NCI-H146 (cell line): ENCODE data around the gene GLUD2.
"Not testable (repeated sequence)": the region's sequence is repeated elsewhere in the genome, so short reads cannot be mapped to it uniquely, and the experiment has no call there.

ENCODE experiments used
- DNase-seq: peaks from one replicate; lab custom pipeline; 2025; lab: John Stamatoyannopoulos, UW

Gene GLUD2

DNA sequence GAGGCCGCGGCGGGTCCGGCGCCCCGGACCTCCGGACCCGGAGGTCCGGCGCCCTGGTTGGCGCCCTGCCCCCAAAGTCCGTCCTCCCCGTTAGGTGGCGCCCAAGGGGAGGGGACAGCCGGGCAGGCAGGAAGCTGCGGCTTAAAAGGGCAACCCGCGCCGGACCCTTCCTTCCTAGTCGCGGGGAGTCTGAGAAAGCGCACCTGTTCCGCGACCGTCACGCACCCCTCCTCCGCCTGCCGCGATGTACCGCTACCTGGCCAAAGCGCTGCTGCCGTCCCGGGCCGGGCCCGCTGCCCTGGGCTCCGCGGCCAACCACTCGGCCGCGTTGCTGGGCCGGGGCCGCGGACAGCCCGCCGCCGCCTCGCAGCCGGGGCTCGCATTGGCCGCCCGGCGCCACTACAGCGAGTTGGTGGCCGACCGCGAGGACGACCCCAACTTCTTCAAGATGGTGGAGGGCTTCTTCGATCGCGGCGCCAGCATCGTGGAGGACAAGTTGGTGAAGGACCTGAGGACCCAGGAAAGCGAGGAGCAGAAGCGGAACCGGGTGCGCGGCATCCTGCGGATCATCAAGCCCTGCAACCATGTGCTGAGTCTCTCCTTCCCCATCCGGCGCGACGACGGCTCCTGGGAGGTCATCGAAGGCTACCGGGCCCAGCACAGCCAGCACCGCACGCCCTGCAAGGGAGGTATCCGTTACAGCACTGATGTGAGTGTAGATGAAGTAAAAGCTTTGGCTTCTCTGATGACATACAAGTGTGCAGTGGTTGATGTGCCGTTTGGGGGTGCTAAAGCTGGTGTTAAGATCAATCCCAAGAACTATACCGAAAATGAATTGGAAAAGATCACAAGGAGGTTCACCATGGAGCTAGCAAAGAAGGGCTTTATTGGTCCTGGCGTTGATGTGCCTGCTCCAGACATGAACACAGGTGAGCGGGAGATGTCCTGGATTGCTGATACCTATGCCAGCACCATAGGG lies at the start of gene GLUD2:
GLUD2 (plus strand) TSS at position 170 of the 979 bp plus-strand sequence; CDS start at position 245, 75 bp downstream.
- DNase-seq, result not testable (repeated sequence)

DNA sequence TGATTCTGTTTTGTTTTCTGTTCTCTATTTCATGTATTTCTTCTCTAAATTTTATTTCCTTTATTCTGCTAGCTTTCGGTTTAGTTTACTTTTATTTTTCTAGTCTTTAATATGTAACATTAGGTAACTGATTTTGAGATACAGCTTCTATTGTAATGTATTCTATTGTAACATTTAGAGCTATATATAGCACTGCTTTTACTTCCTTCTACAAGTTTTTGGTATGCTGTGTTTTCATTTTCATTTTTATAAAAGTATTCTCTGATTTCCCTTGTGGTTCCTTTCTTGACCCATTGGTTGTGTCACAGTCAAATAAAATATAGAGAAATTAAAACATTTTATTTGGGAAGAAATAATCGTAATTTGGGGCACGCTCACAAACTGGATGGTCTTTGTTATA lies 48.0 kb upstream of the GLUD2 start:
- no peak for DNase-seq

DNA sequence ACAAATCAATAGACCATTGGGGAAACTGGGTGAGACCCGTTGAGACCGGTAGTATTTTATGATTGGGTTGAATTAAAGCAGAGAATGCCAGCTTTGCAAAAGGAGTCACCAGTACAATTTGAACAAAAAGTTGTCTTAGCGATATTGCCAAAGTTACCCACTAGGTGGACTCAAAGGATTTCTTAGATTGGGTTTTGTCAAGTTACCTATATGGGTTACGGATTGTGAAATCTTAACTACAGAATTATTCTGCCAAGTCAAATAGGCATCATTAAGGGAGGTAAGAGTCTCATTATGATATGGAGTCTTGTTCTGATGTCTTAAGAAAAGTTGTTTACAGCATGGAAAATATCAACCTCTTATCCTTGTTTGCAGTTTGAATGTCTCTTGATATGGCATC lies 46.8 kb upstream of the GLUD2 start:
- no peak for DNase-seq

GRCh38 chrX:121008920-121009319 lies 38.5 kb upstream of the GLUD2 start:
- DNase-seq, result no peak

DNA sequence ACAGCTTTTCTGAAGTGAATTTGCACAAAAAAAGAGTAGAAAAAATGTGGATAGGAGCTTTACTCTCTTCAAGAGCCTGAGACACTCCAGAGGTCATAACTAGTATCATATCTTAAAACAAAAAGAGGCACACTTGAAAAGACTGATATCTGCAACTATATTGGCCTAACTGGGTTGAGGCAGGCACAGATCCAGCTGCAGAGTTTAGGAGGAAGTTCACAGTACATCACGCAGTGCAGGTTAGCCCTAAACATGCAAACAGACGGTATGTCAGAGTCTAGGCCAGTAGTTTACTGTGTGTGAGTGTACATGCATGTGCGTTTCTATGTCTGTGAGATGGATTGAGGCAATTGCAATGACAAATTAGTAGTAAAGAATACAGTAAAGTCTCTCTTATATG lies 37.6 kb upstream of the GLUD2 start:
- no peak for DNase-seq

DNA sequence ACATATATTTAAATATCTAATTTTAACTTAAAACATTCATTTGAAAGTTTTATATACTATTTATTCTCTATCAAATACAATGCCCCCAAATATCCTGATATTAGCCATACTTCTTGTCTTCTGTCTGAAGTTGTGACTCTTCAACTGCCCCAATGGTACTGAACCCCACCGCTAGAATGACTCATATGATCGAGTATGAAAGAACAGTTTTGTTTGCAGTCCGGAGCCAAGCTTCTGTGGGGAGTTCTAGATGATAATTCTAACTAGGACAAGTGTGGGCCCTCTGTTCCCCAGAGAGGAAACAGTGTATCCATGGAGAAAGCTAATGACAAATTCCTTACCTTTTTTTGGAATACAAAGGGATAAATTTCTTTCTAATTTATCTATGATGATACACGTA lies 37.2 kb upstream of the GLUD2 start:
- DNase-seq, result no peak

GRCh38 chrX:121011254-121011653 lies 36.2 kb upstream of the GLUD2 start:
- DNase-seq, result no peak

DNA sequence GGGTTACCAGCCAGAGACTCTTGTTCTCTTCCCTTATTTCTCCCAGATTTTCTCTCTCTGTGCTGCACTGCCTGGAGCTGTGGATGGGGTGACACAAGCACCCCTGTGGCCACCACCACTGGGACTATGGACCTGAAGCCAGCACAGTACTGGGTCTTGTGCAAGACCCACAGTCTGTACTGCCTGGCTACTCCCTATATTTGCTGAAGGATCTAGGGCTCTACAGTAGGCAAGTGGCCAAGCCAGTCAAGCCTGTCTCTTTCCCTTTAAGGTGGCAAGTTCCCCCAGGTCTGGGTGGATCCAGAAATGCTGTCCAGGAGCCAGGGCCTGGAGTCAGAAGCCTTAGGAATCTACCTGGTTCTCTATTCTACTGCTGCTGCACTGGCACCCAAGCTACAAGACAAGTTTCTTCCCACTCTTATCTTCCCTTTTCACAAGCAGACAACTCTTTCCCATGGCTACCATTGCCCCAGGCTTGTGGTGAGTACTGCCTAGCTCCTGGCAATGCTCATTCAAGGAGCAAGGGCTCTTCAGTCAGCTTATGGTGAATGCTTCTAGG lies 33.4 kb upstream of the GLUD2 start:
- DNase-seq, result no peak

- DNase-seq, result no peak
These were observed 32.6 kb upstream of the GLUD2 start for GRCh38 chrX:121014826-121015225.

DNA sequence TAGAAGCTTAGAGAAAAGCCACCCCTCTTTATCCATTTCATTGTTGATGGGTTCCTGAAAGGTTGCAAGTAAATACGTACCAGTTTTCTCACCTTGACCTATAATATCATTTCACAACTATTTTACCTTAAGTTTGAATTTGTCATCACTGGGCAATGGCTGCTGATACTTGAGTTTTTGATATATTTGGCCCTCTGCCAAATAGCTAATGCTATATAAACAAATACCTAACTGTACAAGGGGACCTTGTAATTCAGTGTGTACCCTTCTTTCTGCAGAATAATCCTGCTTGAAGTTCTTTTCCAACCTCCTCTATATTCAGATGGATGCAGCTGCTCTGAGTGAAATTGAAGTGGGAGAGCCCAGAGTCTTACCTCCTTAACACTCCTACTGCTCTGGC lies 19.0 kb upstream of the GLUD2 start:
- DNase-seq, result no peak

DNA sequence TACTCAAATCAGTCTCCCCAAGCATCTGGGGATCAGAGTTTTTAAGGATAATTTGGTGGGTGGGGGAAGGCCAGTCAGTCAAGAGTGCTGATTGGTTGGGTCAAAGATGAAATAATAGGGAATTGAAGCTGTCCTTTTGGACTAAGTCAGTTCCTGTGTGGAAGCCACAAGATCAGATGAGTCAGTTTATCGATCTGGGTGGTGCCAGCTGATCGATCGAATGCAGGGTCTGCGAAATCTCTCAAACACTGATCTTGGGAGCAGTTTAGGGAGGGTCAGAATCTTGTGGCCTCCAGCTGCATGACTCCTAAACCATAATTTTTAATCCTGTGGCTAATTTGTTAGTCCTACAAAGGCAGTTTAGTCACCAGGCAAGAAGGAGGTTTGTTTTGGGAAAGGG lies 17.3 kb upstream of the GLUD2 start:
- DNase-seq, result no peak

GRCh38 chrX:121032531-121032930 lies 14.9 kb upstream of the GLUD2 start:
- no peak for DNase-seq

DNA sequence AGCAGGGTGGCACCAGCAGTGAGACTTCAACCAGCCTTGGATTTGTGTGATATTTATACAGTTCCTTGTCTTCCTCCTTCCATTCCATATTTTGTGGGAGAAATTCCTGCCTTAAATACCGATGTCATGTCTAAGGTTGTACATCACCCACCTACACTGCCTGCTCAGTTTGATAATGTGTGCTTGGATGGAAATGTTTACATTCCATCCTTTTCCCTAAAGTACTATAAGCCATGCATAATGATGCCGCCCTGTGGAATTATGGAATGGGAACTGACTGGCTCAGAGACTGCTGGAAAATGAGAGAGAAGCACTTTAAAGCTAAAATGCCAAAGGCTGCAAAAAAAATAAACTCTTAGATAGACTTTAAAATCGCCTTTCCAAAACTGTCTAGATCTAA lies 11.3 kb upstream of the GLUD2 start:
- DNase-seq, result no peak

DNA sequence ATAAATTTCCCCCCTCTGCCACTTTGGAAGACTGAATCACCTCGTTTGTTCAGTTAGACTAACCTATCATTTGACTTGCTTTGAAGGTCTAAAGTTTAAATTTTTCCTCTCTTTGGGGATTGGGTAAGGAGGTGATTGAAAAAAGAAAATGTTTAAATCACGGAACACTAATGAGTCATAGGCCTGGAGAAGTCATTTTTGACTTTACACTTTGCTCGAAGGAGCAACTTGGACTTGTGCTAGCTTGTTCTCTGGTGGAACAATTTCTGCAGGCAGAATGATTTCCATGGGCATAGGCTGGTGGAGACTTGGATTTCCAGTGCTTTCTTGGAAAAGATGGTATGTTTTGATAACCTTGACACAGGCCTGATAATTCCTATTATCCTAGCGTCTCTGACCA lies 10.5 kb upstream of the GLUD2 start:
- DNase-seq, result no peak

GRCh38 chrX:121050781-121051180 lies 3.4 kb downstream of the GLUD2 start:
- no peak for DNase-seq

GRCh38 chrX:121052122-121052521 lies 4.7 kb downstream of the GLUD2 start:
- no peak for DNase-seq

- DNase-seq, result no peak
These were observed 14.9 kb downstream of the GLUD2 start for GRCh38 chrX:121062289-121062688.

GRCh38 chrX:121064579-121064978 lies 17.2 kb downstream of the GLUD2 start:
- DNase-seq, result no peak

GRCh38 chrX:121084247-121084646 lies 36.8 kb downstream of the GLUD2 start:
- peak; percentile 38 for DNase-seq

DNA sequence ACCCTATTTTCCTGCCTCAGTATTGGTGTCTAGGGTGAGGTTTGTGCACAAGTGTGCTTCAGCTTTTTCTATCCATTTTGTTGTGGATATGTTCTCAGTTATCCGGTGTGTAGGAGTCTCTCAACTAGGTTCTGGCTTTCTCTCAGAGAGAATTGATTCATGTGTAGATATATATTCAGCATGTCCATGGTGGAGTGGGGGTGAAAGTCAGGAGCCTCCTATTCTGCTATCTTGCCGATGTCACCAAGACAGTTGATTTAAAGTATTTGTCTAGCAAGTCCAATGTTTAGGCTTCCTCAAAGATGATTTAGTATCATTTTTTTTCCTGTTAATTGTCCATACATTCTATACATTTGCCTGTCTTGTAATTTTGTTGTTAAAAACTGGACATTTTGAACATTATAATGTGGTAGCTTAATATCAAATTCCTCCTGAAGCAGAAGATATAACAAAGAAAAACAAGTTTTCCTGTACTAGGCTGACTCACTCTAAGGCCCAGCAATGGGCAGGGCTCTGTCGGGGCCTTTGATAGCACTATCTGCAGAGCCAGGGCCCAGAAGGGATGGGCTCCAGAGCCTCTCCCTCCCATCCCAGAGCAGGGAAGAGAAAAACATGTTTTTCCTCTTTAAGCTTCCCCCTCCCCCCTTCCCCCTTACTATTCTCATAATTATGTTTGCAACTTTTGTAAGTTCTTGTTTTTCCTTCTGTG lies 37.6 kb downstream of the GLUD2 start:
- DNase-seq, result no peak

GRCh38 chrX:121085612-121086010 lies 38.2 kb downstream of the GLUD2 start:
- DNase-seq, result no peak

GRCh38 chrX:121093011-121093410 lies 45.6 kb downstream of the GLUD2 start:
- DNase-seq, result no peak
